HG03432 (cell line): ENCODE results near the gene TSPAN7.

Source experiments
- ATAC-seq: cut with Tn5 transposase; IDR thresholded peaks from one replicate; pipeline ENCODE4 v1.9.1; 2021; ENCODE audit warnings: mild to moderate bottlenecking, moderate library complexity; ENCODE audit not compliant: unreplicated experiment

The TSPAN7 gene

DNA sequence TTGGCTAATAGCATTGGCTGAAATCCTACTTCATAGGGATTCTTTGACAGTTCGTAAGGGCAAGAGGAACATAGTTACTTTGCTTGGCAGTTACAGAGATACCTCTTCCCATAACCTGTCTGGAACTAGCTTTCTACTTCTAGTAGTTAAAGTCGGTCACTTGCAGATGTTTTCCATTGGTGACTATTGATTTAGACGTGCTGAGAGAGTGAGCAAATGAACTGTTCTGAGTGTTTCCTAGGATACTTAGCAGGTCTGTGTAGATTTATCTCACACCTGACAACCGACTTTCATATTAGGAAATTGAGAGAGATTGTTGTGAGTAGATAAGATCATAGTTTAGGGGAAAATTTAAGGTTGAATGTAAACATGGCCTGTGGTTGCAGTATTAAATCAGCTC is 116.8 kb downstream of the TSPAN7 start:
- ATAC-seq = no peak

DNA sequence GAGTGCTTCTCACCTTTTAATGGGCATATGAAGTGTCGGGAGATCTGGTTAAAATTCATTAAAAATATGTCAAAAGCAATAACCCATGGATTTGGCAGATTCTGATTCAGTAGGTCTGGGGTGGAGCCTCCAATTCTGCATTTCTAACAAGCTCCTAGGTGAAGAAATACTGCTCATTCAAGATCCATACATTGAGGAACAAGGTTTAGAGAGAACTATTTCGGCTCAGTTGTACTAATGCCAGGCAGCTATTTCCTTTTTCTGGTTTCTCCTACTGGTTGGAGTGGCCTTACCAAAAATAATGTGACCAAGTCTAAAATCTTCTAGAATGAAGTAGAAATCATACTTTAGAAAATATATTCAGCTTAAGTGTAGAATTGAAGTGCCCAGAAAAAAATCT is 117.5 kb downstream of the TSPAN7 start:
- no peak for ATAC-seq

DNA sequence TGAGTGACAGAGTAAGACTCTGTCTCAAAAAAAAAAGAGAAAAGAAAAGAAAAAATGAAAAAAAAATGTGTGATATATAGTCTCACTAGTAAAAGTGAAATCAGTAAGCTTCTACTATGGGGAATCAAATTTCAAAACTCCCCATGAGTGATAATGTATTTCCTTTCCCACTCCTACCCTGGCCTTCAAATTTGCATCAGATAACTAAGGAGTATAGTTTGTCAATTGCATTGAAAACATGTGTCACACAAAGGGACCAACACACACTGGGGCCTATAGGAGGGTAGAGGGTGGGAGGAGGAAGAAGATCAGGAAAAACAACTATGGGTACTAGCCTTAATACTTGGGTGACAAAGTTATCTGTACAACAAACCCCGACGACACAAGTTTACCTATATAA is 118.4 kb downstream of the TSPAN7 start:
- ATAC-seq = no peak

DNA sequence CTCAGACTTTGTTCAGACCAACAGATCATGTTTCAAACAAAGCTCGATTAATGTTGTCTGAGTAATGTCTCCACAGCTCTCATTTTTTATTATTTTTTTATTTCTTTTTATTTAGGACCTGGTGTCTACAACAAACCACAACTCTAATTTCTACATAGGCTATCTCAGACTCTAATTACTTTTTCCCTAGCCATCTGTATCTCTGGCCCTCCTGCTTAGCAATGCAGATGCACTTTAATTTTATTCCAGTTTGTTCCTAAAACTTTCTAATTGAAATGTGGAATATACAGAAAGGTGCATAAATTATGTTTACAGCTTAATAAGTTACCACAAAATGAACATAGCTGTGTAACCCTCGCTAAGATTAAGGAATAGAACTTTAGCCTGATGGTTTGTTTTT is 120.8 kb downstream of the TSPAN7 start:
- ATAC-seq = no peak

DNA sequence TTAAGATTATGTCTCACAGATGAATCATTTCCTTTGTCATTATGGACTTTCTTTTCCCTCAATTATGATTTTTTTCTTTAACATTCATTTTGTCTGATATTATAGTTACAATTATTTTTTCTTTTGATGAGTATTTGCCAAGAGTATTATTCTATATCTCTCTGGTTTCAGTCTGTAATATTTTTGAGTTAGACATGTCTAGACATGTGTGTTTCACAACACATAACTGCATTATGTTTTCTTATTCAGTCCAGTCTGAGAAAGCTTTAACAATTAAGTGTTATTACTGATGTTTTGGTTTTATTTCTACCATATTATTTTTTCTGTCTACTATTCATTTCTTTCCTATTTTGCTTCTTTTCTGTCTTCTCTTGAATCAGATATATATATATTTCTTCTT is 131.6 kb downstream of the TSPAN7 start:
- no peak for ATAC-seq

DNA sequence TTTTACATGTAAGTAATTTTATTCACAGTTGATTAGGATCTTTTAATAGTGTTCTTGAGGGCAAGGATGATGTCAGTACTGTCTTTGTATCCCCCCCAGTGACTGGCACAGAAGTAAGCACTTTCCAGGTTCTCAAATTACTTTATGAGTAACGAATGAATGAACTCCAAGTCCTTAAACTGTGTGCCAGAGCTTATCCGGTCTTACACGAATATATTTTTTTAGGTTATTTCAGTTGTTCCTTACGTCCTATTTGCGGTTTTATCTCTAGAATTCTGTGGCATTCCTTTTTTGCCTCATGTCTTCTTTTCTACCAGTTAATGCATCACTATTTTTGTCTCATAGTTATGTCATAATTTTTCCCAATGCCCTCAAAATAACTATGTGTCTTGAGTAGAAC is 133.1 kb downstream of the TSPAN7 start:
- no peak for ATAC-seq

DNA sequence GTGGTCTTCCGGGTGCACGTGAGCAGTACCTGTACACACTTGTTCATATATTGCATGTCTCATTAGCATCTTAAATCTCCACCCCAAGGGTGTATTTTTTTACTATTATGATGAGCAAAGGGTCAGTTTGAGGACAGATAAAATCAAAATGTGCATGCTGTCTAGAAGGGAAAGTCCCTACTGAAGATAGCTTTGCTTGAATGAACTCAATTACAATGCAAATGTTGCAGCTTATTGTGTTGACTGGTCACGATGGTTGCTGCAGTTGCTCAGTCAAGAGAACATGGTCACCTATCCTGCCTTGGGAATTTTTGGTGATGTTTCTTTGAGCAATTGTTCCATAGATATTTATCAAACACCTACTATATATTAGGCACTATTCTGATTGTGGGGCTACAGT is 136.1 kb downstream of the TSPAN7 start:
- ATAC-seq = no peak

DNA sequence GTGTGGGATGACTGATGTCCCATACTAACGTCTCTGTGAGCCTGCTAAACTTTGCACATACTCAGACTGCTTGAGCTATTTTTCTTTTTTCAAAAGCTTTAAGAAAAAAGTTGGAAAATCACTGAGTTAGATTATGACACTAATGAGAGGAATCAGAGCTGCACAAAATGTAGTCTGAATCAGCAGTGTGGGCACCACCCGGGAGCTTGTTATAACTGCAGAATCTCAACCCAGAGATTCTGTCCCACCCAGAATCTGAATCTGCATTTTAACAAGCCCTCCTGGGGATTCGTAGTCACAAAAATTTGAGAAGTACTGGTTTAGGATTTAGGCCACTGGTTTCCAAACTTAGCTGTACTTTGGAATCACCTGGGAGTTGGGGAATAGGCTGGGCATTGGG is 137.8 kb downstream of the TSPAN7 start:
- ATAC-seq = no peak

DNA sequence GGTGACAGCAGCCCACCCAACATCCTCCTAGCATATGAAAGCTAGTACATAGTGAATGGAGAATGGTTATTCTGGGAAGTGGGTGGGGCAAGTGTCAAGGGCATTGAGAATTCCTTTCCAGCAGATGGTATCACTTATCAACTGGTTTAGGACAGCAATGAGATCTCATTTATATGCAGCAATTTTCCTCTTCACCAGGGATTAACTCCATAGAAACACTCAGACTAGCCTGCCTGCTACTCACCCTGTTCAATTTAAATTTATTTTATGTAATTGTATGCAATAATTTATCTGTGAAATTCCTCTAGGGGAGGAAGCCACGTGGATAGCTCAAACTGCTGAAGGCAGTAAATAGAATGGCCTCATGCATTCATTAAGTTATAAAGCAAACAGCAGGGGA is 138.4 kb downstream of the TSPAN7 start:
- no peak for ATAC-seq

DNA sequence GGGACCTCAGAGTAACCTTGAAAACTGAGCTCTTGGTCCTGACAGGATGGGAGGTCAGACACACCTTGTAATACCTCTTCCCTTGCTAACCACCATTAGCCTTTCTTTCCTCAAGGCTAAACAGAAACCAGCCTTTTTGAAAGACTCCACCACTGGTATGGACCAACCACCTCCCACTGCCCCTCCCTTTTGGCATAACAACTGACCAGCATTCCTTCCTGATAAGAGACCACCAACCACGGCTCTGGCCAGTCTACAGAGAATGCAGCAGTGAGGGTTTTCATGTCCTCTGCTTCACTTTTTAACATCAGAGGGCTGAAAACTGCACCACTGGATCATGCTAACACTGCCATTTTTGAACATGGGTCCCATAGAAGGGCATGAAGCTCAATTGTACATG is 139.7 kb downstream of the TSPAN7 start:
- no peak for ATAC-seq

DNA sequence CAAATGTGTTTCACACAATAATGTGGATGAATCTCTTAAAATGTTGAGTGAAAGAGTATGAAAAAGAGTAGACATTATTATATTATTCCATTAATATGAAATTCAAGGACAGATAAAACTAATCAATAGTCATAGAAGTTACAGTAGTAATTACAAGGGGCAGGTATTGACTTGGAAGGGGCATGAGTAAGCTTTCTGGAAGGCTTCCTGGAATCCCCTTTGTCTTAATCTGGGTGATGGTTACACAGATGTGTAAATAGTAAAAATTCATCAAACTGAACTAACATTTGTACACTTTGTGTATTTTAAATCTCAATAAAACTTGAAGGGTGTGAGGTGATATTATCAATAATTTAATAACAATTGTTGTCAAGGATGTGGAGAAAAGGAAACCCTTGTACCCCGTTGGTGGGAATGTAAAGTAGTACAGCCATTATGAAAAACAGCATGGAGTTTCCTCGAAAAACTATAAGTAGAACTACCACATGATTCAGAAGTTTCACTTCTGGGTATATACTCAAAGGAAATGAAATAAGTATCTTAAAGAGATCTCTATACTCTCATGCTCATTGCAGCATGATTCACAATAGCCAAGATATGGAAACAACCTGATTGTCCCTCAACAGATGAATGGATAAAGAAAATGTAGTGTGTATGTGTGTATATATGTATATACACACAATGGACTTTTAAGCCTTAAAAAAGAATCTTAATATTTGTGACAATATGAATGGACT is 143.0 kb downstream of the TSPAN7 start:
- no peak for ATAC-seq

DNA sequence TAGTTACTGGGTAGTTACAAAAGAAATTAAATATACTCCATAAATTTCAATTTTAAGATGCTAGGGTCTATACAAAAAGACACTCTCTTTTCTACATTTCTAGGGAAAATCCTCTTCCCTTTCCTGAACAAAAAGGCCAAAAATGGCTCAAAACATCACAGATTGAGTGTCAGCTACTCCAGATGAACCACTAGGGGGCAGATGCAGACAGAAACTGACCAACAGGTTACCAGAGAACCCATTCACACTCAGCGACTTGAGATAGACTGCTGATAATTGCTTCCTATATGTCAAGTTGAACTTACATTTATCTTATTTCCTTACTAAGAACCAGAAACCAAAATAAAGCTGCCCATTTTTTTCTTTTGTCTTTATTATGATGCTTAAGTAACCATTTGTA is 156.5 kb downstream of the TSPAN7 start:
- ATAC-seq = no peak

DNA sequence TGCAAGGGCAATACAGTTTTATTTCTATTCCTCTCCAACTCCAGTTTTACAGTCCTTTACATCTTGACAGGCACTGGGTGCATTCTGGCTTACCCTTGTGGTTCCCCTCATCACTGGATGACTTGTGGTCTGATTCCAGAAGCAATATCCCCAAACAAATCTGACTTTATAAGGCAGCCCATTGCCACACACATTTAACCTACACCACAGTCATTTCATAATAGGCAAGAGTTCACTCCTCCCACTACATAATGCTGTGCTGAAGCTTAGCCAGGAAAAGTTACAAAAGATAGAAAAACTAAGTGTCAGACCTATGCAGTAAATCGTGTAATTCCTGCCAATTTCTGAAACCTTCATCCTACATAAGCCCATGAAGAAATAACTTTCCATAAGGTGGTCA is 157.0 kb downstream of the TSPAN7 start:
- ATAC-seq = no peak

DNA sequence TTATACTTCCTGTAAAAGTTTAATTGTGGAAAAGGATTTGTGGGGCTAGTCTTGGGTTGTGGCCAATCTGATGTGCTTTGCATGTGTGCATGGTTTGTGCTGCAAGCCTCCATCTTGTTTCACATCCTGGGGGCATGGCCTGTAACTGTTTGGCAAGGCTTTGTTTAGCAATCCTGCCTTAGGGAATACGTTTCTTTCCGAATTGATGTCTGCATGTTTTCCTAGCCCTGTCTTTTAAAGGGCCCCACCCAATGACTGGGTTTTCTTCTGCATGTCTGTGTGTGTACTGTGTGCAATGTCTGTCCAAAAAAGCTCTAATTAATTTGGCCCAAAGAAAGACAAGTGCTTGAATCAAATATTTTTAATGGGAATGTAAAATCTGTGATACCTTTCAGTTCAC is 165.3 kb downstream of the TSPAN7 start:
- no peak for ATAC-seq

DNA sequence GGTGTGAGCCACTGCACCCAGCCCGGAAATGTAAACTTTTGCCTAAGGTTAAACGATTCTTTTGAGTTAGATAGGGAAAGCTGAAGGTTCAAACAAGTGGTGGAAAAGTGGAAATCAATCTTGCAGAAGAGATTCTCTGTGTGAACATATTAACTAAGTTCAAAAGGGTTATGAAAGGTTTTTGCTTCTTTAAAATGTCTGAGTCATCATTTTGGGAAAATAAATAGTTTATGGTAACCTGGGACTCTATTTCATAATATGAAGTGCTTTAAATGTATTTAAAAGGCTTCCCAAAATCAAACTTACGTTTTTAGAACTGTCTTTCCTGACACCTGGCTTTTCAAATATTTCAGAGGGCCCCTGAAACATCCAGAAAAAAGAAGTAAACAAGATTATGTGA is 166.3 kb downstream of the TSPAN7 start:
- ATAC-seq = no peak

DNA sequence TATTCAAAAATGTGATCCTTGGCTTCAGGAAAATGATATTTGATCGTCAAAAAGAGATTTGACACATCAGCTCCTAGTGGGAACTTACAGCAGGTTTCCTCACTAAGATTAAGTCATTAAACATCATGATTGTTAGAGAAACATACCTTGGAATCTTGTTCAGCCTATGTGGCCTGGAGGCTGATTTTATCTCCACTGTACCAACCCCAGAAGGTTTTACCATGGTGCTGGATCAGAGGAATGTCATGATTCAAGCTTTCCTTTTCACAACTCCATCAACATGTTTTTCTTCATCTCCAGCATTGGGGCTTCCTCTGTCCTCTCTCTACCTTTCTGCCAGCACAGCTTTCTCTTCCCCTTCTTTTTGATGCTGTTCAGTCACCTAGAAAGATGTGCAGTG is 171.5 kb downstream of the TSPAN7 start:
- ATAC-seq = no peak
